Endothelial cell of umbilical vein (primary cell): ENCODE measurements around the gene MRM2. TPM values are rescaled to one million over a fixed set of nuclear protein-coding genes. Genes with fewer than 3 reads are reported as not detected.
"Not testable (repeated sequence)": the region's sequence is repeated elsewhere in the genome, so short reads cannot be mapped to it uniquely, and the experiment has no call there.

Experiments
- BruUV-seq: library from RNA; stranded (reverse); fragments of 400-500 nt; replicated peaks from 2 replicates; lab custom pipeline; 2021; lab: Mats Ljungman, UMichigan
- CTCF ChIA-PET: fragments of 300-600, 350-600 bp; sonication (Branson Sonifier 250); formaldehyde crosslinking; loops from one replicate; lab custom pipeline; 2021; ENCODE audit warnings: antibody characterized with exemption, inconsistent platforms; lab: Charles Lee
- POLR2A ChIA-PET: fragments of 300-600, 350-600 bp; sonication (Branson Sonifier 250); formaldehyde crosslinking; loops from one replicate; lab custom pipeline; 2021; ENCODE audit warnings: antibody characterized with exemption, inconsistent platforms; lab: Charles Lee
- DNase-seq: peaks from one replicate; pipeline ENCODE4 v3.0.0-alpha.2; 2011; ENCODE audit warnings: low read depth, low spot score
- FAIRE-seq: peaks from 2 replicates; lab custom pipeline; 2011; peaks lifted over from hg19 to GRCh38; lab: Jason Lieb, UNC
- H2AFZ ChIP-seq: 2 replicates; pipeline ENCODE4 v1.6.0; 2012; ENCODE audit warnings: low read depth, low read length, control low read depth, inconsistent platforms
- H3K27ac ChIP-seq: 2 replicates; pipeline ENCODE4 v1.5.1; 2011; ENCODE audit warnings: low read depth, mild to moderate bottlenecking, control low read depth, low read length, moderate library complexity; ENCODE audit not compliant: insufficient read depth
- H3K27me3 ChIP-seq, 2 experiments: 2 replicates each; pipeline versions ENCODE4 v1.6.0 to v1.6.1; 2011; ENCODE audit warnings: low read length in 2 of 2, mixed read lengths in 1 of 2; ENCODE audit not compliant: control insufficient read depth in 2 of 2, insufficient read depth in 2 of 2
- H3K36me3 ChIP-seq, 2 experiments: 2 replicates in 1 of 2; 3 replicates in 1 of 2; pipeline ENCODE4 v1.5.1; 2011; ENCODE audit warnings: low read length in 2 of 2, mild to moderate bottlenecking in 1 of 2, moderate library complexity in 1 of 2; ENCODE audit not compliant: control insufficient read depth in 2 of 2, insufficient read depth in 2 of 2; ENCODE audit errors: extremely low read depth in 1 of 2
- H3K4me1 ChIP-seq: 3 replicates; pipeline ENCODE4 v1.5.1; 2011; ENCODE audit warnings: mild to moderate bottlenecking, low read length; ENCODE audit not compliant: control insufficient read depth, insufficient read depth; ENCODE audit errors: extremely low read depth
- H3K4me2 ChIP-seq: 2 replicates; pipeline ENCODE4 v1.6.1; 2011; ENCODE audit warnings: low read length, control low read depth, mixed read lengths; ENCODE audit not compliant: insufficient read depth
- H3K4me3 ChIP-seq, 3 experiments: fragments of 200-600 bp in 1 of 3; sonication (generic), shearing (Covaris generic) in 1 of 3; replicated peaks in 1 of 3; 2 replicates each; pipeline ENCODE4 v1.5.1; 2011 to 2016; ENCODE audit warnings: control low read depth in 3 of 3, low read length in 3 of 3, mild to moderate bottlenecking in 2 of 3, inconsistent platforms in 1 of 3, low read depth in 1 of 3, moderate library complexity in 1 of 3; ENCODE audit not compliant: insufficient read depth in 1 of 3
- H3K79me2 ChIP-seq: 2 replicates; pipeline ENCODE4 v1.6.0; 2012; ENCODE audit warnings: low read length, inconsistent platforms; ENCODE audit not compliant: control insufficient read depth, insufficient read depth
- H3K9ac ChIP-seq: replicated peaks from 2 replicates; pipeline ENCODE3; 2011; ENCODE audit warnings: low read length, control low read depth; ENCODE audit not compliant: insufficient read depth; ENCODE audit errors: extremely low read depth
- H3K9me1 ChIP-seq: replicated peaks from 3 replicates; pipeline ENCODE4 v1.6.0; 2011; ENCODE audit warnings: mild to moderate bottlenecking, low read length; ENCODE audit not compliant: control insufficient read depth, insufficient read depth; ENCODE audit errors: extremely low read depth
- H3K9me3 ChIP-seq: replicated peaks from 2 replicates; pipeline ENCODE4 v1.5.1; 2012; ENCODE audit warnings: low read length, inconsistent platforms; ENCODE audit not compliant: control insufficient read depth, insufficient read depth
- H4K20me1 ChIP-seq: replicated peaks from 2 replicates; pipeline ENCODE3; 2011; ENCODE audit warnings: mild to moderate bottlenecking, low read length; ENCODE audit not compliant: control insufficient read depth, insufficient read depth; ENCODE audit errors: extremely low read depth
- EZH2 ChIP-seq: IDR thresholded peaks from 2 replicates; pipeline ENCODE4 v1.6.1; 2012; ENCODE audit warnings: borderline replicate concordance, low read depth, mild to moderate bottlenecking, moderate library complexity, low read length, inconsistent platforms; ENCODE audit not compliant: severe bottlenecking
- FOS ChIP-seq: IDR thresholded peaks from 2 replicates; pipeline ENCODE4 v1.6.1; 2011; ENCODE audit warnings: mild to moderate bottlenecking, low read length, moderate library complexity, borderline replicate concordance; ENCODE audit not compliant: insufficient read depth
- GATA2 ChIP-seq: IDR thresholded peaks from 2 replicates; pipeline ENCODE4 v1.7.0; 2011; ENCODE audit warnings: low read depth, mild to moderate bottlenecking, moderate library complexity, mixed read lengths, low read length; ENCODE audit not compliant: insufficient read length, insufficient read depth
- JUN ChIP-seq: IDR thresholded peaks from 2 replicates; pipeline ENCODE4 v1.6.1; 2011; ENCODE audit warnings: borderline replicate concordance, low read depth; ENCODE audit not compliant: insufficient read length, insufficient read depth
- MAX ChIP-seq: IDR thresholded peaks from 2 replicates; pipeline ENCODE4 v1.6.1; 2011; ENCODE audit not compliant: insufficient read depth, insufficient read length
- MYC ChIP-seq: IDR thresholded peaks from one replicate; pipeline ENCODE4 v1.6.1; 2011; ENCODE audit warnings: mild to moderate bottlenecking, low read depth, low read length
- POLR2AphosphoS5 ChIP-seq: IDR thresholded peaks from 2 replicates; pipeline ENCODE4 v1.6.1; 2012; ENCODE audit warnings: low read depth, mild to moderate bottlenecking, control low read depth, low read length, moderate library complexity; ENCODE audit not compliant: insufficient read depth
- dilution Hi-C: fragments of 300-500 bp; cut with MboI; formaldehyde crosslinking; loops from one replicate; pipeline ENCODE4 v1.15.0; 2019; ENCODE audit warnings: low sequenced_read_pairs; ENCODE audit not compliant: extremely low pct_ligation_motif_present
- intact Hi-C: fragments of 100-400 bp; cut with micrococcal nuclease; formaldehyde crosslinking; loops from one replicate; pipeline ENCODE4 v1.10.0; 2022
- polyA plus RNA-seq, 4 experiments: library from polyadenylated mRNA; depleted of rRNA in 3 of 4; stranded (reverse) in 3 of 4; unstranded in 1 of 4; fragments of >200 nt; gene quantifications; 2 replicates each; pipeline versions ENCODE4 v1.2.1 to v1.2.3, GENCODE V29; 2011 to 2012; ENCODE audit warnings: missing spikeins in 1 of 4
- total RNA-seq: library from RNA; stranded (reverse); gene quantifications from 2 replicates; pipeline ENCODE4 v1.2.3, GENCODE V29; 2021

The MRM2 gene
- total and polyA plus RNA-seq, 2 donors (not counting 3 experiments of a cell fraction or from before 2014, with no cell fraction given), result 10.6 to 20.8 TPM

DNA sequence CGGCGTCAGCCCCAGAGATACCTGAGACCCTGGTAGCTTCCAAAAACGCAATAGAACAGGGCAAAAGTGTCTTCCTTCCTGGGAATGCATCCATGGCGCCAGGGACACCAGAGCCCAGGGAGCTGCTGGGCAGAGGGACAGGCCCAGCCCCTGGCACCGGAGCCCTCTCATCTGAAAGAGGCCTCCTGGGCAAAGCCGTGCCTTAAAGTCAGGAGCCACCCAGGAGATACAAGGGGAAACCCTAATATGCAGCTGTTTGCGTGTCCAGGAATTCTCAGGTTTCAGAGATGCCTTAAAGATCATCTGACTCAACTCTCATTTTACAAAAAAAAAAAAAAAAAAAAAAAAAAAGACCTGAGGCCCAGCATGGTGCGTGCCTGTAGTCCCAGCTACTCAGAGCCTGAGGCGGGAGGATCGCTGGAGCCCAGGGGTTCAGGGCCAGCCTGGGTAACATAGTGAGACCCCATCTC is 28.0 kb upstream of the MRM2 start:
- dilution Hi-C loops, result no loop called here
- FAIRE-seq, result no peak

DNA sequence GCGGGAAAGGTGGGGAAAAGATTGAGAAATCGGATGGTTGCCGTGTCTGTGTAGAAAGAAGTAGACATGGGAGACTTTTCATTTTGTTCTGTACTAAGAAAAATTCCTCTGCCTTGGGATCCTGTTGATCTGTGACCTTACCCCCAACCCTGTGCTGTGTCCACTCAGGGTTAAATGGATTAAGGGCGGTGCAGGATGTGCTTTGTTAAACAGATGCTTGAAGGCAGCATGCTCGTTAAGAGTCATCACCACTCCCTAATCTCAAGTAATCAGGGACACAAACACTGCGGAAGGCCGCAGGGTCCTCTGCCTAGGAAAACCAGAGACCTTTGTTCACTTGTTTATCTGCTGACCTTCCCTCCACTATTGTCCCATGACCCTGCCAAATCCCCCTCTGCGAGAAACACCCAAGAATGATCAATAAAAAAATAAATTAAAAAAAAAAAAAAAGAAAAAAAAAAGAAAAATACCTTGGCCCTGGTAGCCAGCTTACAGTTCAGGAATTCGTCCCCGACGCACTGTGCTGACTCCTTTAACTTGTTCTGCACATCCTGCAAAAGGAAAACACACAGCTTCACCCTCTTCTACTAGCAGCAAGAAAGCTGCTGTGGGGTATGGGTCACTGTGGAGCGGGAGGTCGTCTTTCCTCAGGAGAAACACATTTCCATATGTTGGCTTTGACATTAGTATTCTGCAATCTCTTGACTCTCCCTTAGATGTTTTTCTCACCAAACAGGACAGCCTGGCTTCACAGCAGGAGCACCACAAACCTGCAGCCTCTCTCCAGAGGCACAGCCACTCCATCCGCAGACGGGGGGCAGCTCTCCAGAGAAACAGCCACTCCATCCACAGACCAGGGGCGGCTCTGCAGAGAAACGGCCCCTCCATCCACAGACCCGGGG is 27.3 kb upstream of the MRM2 start:
- BruUV-seq, POLR2A ChIA-PET, H3K4me2 ChIP-seq, H3K9ac ChIP-seq, intact Hi-C loops, H3K4me3 ChIP-seq, H3K27me3 ChIP-seq, H4K20me1 ChIP-seq, H3K27ac ChIP-seq, H3K79me2 ChIP-seq, dilution Hi-C loops, H3K9me3 ChIP-seq, FAIRE-seq, H3K9me1 ChIP-seq, H2AFZ ChIP-seq, H3K4me1 ChIP-seq, H3K36me3 ChIP-seq: not testable (repeated sequence)
- CTCF ChIA-PET, result interaction anchor here (1.0 to 1.2 kb wide), 3 partner anchors 12 to 78 kb away, joined by 3 to 5 read pairs (median 5); no protein-coding TSS in a partner anchor
- peak; percentile 17 for DNase-seq

More for the DNA sequence above, 28.0 kb upstream of the MRM2 start:
- no peak overlapping the region for H3K27ac ChIP-seq
- DNase-seq, result no peak
- no TSS peak for BruUV-seq
- no peak overlapping the region for H3K9ac ChIP-seq
- CTCF ChIA-PET, result interaction anchor here (1.0 to 1.2 kb wide), 3 partner anchors 12 to 78 kb away, joined by 3 to 5 read pairs (median 5); no protein-coding TSS in a partner anchor
- no peaks in the 10 kb centered on the region for H3K9me3 ChIP-seq
- no peak overlapping the region for H3K4me3 ChIP-seq
- H3K9me1 ChIP-seq, result no peaks in the 10 kb centered on the region
- no peak overlapping the region for H3K4me2 ChIP-seq
- H3K79me2 ChIP-seq, result no peaks in the 10 kb centered on the region
- TF ChIP-seq POLR2AphosphoS5, result no peak
- no peak for TF ChIP-seq MYC
- no peak for TF ChIP-seq GATA2
- no peak for TF ChIP-seq MAX
- TF ChIP-seq FOS, result no peak
- TF ChIP-seq EZH2, result no peak
- TF ChIP-seq JUN, result no peak
- no peaks in the 10 kb centered on the region for H3K27me3 ChIP-seq
- no peaks in the 10 kb centered on the region for H4K20me1 ChIP-seq
- POLR2A ChIA-PET, result no interaction called here
- H2AFZ ChIP-seq, result no peak overlapping the region
- H3K4me1 ChIP-seq, result peaks cover 5% of the 10 kb centered on the region
- intact Hi-C loops, result no loop called here
- peaks cover 0 to 6% of the 10 kb centered on the region in 2 experiments for H3K36me3 ChIP-seq
